HepG2 (cell line): ENCODE measurements around the gene LMF2. TPM values are rescaled to one million over a fixed set of nuclear protein-coding genes. Genes with fewer than 3 reads are reported as not detected.

Experiments
- AKNA ChIP-seq: sonication (generic); formaldehyde crosslinking; IDR thresholded peaks from 2 replicates; pipeline ENCODE4 v1.4.0; 2020; ENCODE audit warnings: missing genetic modification reagents, borderline replicate concordance
- ARNT2 ChIP-seq: sonication (generic); formaldehyde crosslinking; IDR thresholded peaks from 2 replicates; pipeline ENCODE4 v1.8.0; 2022; ENCODE audit warnings: mild to moderate bottlenecking, low read depth, missing genetic modification reagents, moderate library complexity
- DDIT3 ChIP-seq: sonication (generic); formaldehyde crosslinking; IDR thresholded peaks from 2 replicates; pipeline ENCODE4 v1.4.0; 2020; ENCODE audit warnings: mild to moderate bottlenecking, missing genetic modification reagents
- DRAP1 ChIP-seq: IDR thresholded peaks from 2 replicates; pipeline ENCODE4 v1.6.1; 2016; ENCODE audit warnings: missing genetic modification reagents, missing compliant biosample characterization
- ETS1 ChIP-seq: sonication (generic); formaldehyde crosslinking; IDR thresholded peaks from 2 replicates; pipeline ENCODE4 v1.4.0; 2020; ENCODE audit warnings: missing genetic modification reagents
- FOXK1 ChIP-seq: sonication (generic); formaldehyde crosslinking; IDR thresholded peaks from 2 replicates; pipeline ENCODE4 v1.4.0; 2020; ENCODE audit warnings: low read depth, missing genetic modification reagents, borderline replicate concordance
- HHEX ChIP-seq: IDR thresholded peaks from 2 replicates; pipeline ENCODE4 v1.6.1; 2016; ENCODE audit warnings: control low read depth
- HNRNPK ChIP-seq: fragments of 200-400 bp; formaldehyde crosslinking; IDR thresholded peaks from 2 replicates; pipeline ENCODE4 v1.6.1; 2018; ENCODE audit warnings: low read length, low read depth, moderate library complexity, mild to moderate bottlenecking; ENCODE audit not compliant: poor library complexity, severe bottlenecking
- MAFF ChIP-seq: IDR thresholded peaks from 2 replicates; pipeline ENCODE4 v1.6.1; 2011; ENCODE audit warnings: low read depth, low read length, improper control_type of control experiment
- MYPOP ChIP-seq: sonication (generic); formaldehyde crosslinking; IDR thresholded peaks from 2 replicates; pipeline ENCODE4 v1.8.1; 2023; ENCODE audit warnings: mild to moderate bottlenecking, moderate library complexity, missing genetic modification reagents
- NFRKB ChIP-seq: fragments of 450-650 bp; IDR thresholded peaks from 2 replicates; pipeline ENCODE4 v1.6.1; 2017
- SALL2 ChIP-seq: sonication (generic); formaldehyde crosslinking; IDR thresholded peaks from 2 replicates; pipeline ENCODE4 v1.8.1; 2023; ENCODE audit warnings: mild to moderate bottlenecking, missing genetic modification reagents, inconsistent platforms
- SETDB1 ChIP-seq: sonication (generic); formaldehyde crosslinking; IDR thresholded peaks from 2 replicates; pipeline ENCODE4 v1.5.1; 2020; ENCODE audit warnings: missing genetic modification reagents, mild to moderate bottlenecking, borderline replicate concordance
- SKI ChIP-seq: fragments of 450-650 bp; IDR thresholded peaks from one replicate; pipeline ENCODE4 v1.6.1; 2018; ENCODE audit warnings: mild to moderate bottlenecking; ENCODE audit not compliant: partially characterized antibody
- THYN1 ChIP-seq: sonication (generic); formaldehyde crosslinking; IDR thresholded peaks from 2 replicates; pipeline ENCODE4 v1.8.1; 2023; ENCODE audit warnings: low read depth, mild to moderate bottlenecking, moderate library complexity, missing genetic modification reagents, borderline replicate concordance
- ZIK1 ChIP-seq: sonication (generic); formaldehyde crosslinking; IDR thresholded peaks from 2 replicates; pipeline ENCODE4 v1.5.0; 2020; ENCODE audit warnings: mild to moderate bottlenecking, low read depth, missing genetic modification reagents, borderline replicate concordance
- ZNF180 ChIP-seq: sonication (generic); formaldehyde crosslinking; IDR thresholded peaks from 2 replicates; pipeline ENCODE4 v1.4.0; 2020; ENCODE audit warnings: low read depth, missing genetic modification reagents, borderline replicate concordance
- ZNF414 ChIP-seq: sonication (generic); formaldehyde crosslinking; IDR thresholded peaks from 2 replicates; pipeline ENCODE4 v1.5.0; 2020; ENCODE audit warnings: missing genetic modification reagents
- ZNF747 ChIP-seq: sonication (generic); formaldehyde crosslinking; IDR thresholded peaks from 2 replicates; pipeline ENCODE4 v1.8.1; 2023; ENCODE audit warnings: missing genetic modification reagents, mild to moderate bottlenecking, borderline replicate concordance
- ZNF768 ChIP-seq: sonication (generic); formaldehyde crosslinking; IDR thresholded peaks from 2 replicates; pipeline ENCODE4 v1.4.0; 2020; ENCODE audit warnings: missing genetic modification reagents
- ZNF878 ChIP-seq: sonication (generic); formaldehyde crosslinking; IDR thresholded peaks from 2 replicates; pipeline ENCODE4 v1.8.1; 2023; ENCODE audit warnings: mild to moderate bottlenecking, missing genetic modification reagents, moderate library complexity
- polyA plus RNA-seq, 8 experiments: library from polyadenylated mRNA; depleted of rRNA in 3 of 8; stranded (reverse) in 7 of 8; unstranded in 1 of 8; fragments of >200 nt; fragmentation: Illumina TruSeq in 4 of 8; extraction: Trizol in 4 of 8; gene quantifications; 2 replicates each; pipeline versions ENCODE4 v1.2.1 to v1.2.3, GENCODE V29; 2011 to 2016; ENCODE audit warnings: low read depth in 4 of 8, missing spikeins in 1 of 8, mixed read lengths in 1 of 8; ENCODE audit not compliant: insufficient read depth in 1 of 8
- total RNA-seq, 5 experiments: library from RNA; depleted of rRNA; stranded (reverse); fragments of >200 nt; fragmentation: Illumina TruSeq; extraction: Trizol; gene quantifications; 2 replicates each; pipeline ENCODE4 v1.2.3, GENCODE V29; 2016; ENCODE audit warnings: low read depth in 1 of 5

Gene LMF2
- total and polyA plus RNA-seq, 2 of the 13 experiments (the other 11 are each of a cell fraction or from before 2014, with no cell fraction given), result 23.3 to 30.6 TPM

- TF ChIP-seq SALL2 (CRISPR knock-in tag), result no peak
- TF ChIP-seq AKNA (CRISPR knock-in tag), result no peak
- TF ChIP-seq NFRKB, result no peak
- TF ChIP-seq MAFF, result no peak
- TF ChIP-seq FOXK1, result no peak
- no peak for TF ChIP-seq ZNF878 (CRISPR knock-in tag)
- no peak for TF ChIP-seq SETDB1 (CRISPR knock-in tag)
- TF ChIP-seq DDIT3 (CRISPR knock-in tag), result no peak
- peak; percentile 76 for TF ChIP-seq HNRNPK
- TF ChIP-seq ZNF747 (CRISPR knock-in tag), result no peak
- TF ChIP-seq ARNT2 (CRISPR knock-in tag), result no peak
- no peak for TF ChIP-seq SKI
- TF ChIP-seq ETS1, result no peak
- TF ChIP-seq ZNF768 (CRISPR knock-in tag), result 0 out of 2 replicates have a peak, but pooled peaks have one; percentile 4
- peak; percentile 34; the same call in 1 of the 2 replicates for TF ChIP-seq ZIK1
- no peak for TF ChIP-seq ZNF414 (CRISPR knock-in tag)
- TF ChIP-seq THYN1 (CRISPR knock-in tag), result no peak
- TF ChIP-seq ZNF180 (CRISPR knock-in tag), result no peak
- TF ChIP-seq MYPOP, result peak; percentile 8; the same call in 1 of the 2 replicates
- TF ChIP-seq DRAP1 (CRISPR knock-in tag), result no peak
- no peak for TF ChIP-seq HHEX (CRISPR knock-in tag)
These were observed 18.8 kb upstream of the LMF2 start (continued) for GRCh38 chr22:50526108-50526833.
